T-cell (primary cell): ENCODE measurements around the gene PRKAG2. TPM values are rescaled to one million over a fixed set of nuclear protein-coding genes. Genes with fewer than 3 reads are reported as not detected.

Source experiments
- ATAC-seq, 4 experiments: fragments of 200-7000 bp in 3 of 4; fragments of 150-1000 bp in 1 of 4; cut with Tn5 transposase; replicated peaks in 1 of 4; 1 replicate in 3 of 4; 2 replicates in 1 of 4; pipeline ENCODE4 v1.10.0; 2021; ENCODE audit warnings: moderate library complexity in 3 of 4, mild to moderate bottlenecking in 2 of 4, moderate number of reproducible peaks in 1 of 4
- CTCF ChIA-PET, 2 donors: fragments of 300-600 bp; sonication (Branson Sonifier 250); formaldehyde crosslinking; loops; one replicate each; lab custom pipeline; 2022; ENCODE audit warnings: antibody characterized with exemption in 2 of 2; lab: Charles Lee
- POLR2A ChIA-PET, 2 donors: fragments of 300-600 bp; sonication (Branson Sonifier 250); formaldehyde crosslinking; loops; one replicate each; lab custom pipeline; 2022; ENCODE audit warnings: antibody characterized with exemption in 2 of 2; lab: Charles Lee
- DNase-seq, 35 experiments: peaks; one replicate each; pipeline versions ENCODE4 v3.0.0 to v3.0.0-alpha.2; 2013 to 2023
- H3K27ac ChIP-seq: one replicate; pipeline ENCODE4 v1.5.1; 2013; ENCODE audit warnings: low read length
- H3K27me3 ChIP-seq, 2 experiments: replicated peaks in 1 of 2; 1 replicate in 1 of 2; 2 replicates in 1 of 2; pipeline versions ENCODE4 v1.6.1 to v1.7.0; 2013; ENCODE audit warnings: low read length in 1 of 2, mixed read lengths in 1 of 2; ENCODE audit not compliant: control insufficient read depth in 2 of 2, insufficient read depth in 2 of 2; ENCODE audit errors: extremely low read depth in 1 of 2
- H3K36me3 ChIP-seq, 2 donors: 1 replicate in 1 of 2; 2 replicates in 1 of 2; pipeline versions ENCODE4 v1.6.1 to v1.7.0; 2013; ENCODE audit warnings: low read length in 1 of 2; ENCODE audit not compliant: control insufficient read depth in 2 of 2, insufficient read depth in 1 of 2; ENCODE audit errors: extremely low read depth in 1 of 2
- H3K4me1 ChIP-seq, 2 experiments: 1 replicate in 1 of 2; 2 replicates in 1 of 2; pipeline versions ENCODE4 v1.6.1 to v1.7.0; 2013; ENCODE audit warnings: low read length in 2 of 2, mixed read lengths in 1 of 2; ENCODE audit not compliant: insufficient read depth in 2 of 2, control insufficient read depth in 1 of 2; ENCODE audit errors: extremely low read depth in 1 of 2
- H3K4me3 ChIP-seq, 2 donors: 1 replicate in 1 of 2; 2 replicates in 1 of 2; pipeline versions ENCODE4 v1.5.1 to v1.7.0; 2013; ENCODE audit warnings: mild to moderate bottlenecking in 2 of 2, low read length in 1 of 2, moderate library complexity in 1 of 2; ENCODE audit not compliant: control insufficient read depth in 1 of 2; ENCODE audit errors: extremely low read depth in 1 of 2
- H3K9me3 ChIP-seq: 2 replicates; pipeline ENCODE4 v1.7.0; 2013
- H3K27ac Mint-ChIP-seq, 2 donors: one replicate each; pipeline ENCODE4 v1.8.0; 2020 to 2021; ENCODE audit warnings: mild to moderate bottlenecking in 2 of 2, mixed read lengths in 2 of 2
- H3K27me3 Mint-ChIP-seq, 2 donors: one replicate each; pipeline ENCODE4 v1.8.0; 2021 to 2022; ENCODE audit warnings: mixed read lengths in 2 of 2
- H3K36me3 Mint-ChIP-seq: one replicate; pipeline ENCODE4 v1.8.0; 2021; ENCODE audit warnings: mixed read lengths
- H3K4me1 Mint-ChIP-seq, 3 donors: one replicate each; pipeline ENCODE4 v1.8.0; 2020 to 2022; ENCODE audit warnings: mixed read lengths in 3 of 3, mild to moderate bottlenecking in 1 of 3
- H3K4me3 Mint-ChIP-seq, 3 donors: one replicate each; pipeline ENCODE4 v1.8.0; 2020 to 2022; ENCODE audit warnings: mild to moderate bottlenecking in 3 of 3, mixed read lengths in 3 of 3, moderate library complexity in 3 of 3
- H3K9me3 Mint-ChIP-seq, 3 donors: one replicate each; pipeline ENCODE4 v1.8.0; 2020 to 2022; ENCODE audit warnings: mixed read lengths in 3 of 3
- WGBS: methylation state at CpG from one replicate; pipeline ENCODE4 v1.1.5; 2013; ENCODE audit warnings: missing lambda C conversion rate; ENCODE audit not compliant: insufficient coverage; 5-methylcytosine and 5-hydroxymethylcytosine counted together
- total RNA-seq, 35 experiments: library from RNA in 6 of 35; stranded (reverse) in 6 of 35; fragments of 120-200 nt in 1 of 35; gene quantifications; one replicate each; pipeline versions ENCODE4 v1.2.1 to v1.2.4 and lab custom pipeline; 2013 to 2026

PRKAG2 gene
- total RNA-seq (10 to 100 TPM; 43.0 to 59.9 (median 49.3) TPM), total RNA-seq (lab: John Stamatoyannopoulos, UW) (20.5 to 62.4 (median 35.7) reads per million in 29 experiments)
- 31.6 TPM for total RNA-seq (2013)

- Mint-ChIP-seq H3K36me3 (no peaks in the 10 kb centered on the region), H3K27me3 (no peaks in the 10 kb centered on the region), H3K9me3 (no peaks in the 10 kb centered on the region), H3K4me3 (peak within 1 kb of the TSS; percentile 96 to 98 (median 98)), H3K4me1 (peaks cover 20 to 28% (median 21%) of the 10 kb centered on the region in 3 donors), H3K27ac (peak within 1 kb of the TSS; percentile 90 to 91)
- ChIA-PET CTCF (interaction anchor here in 1 of 2 donors (0.5 kb wide), 1 partner anchor 151 kb away, joined by 4 read pairs; no protein-coding TSS in a partner anchor), POLR2A (interaction anchor here (0.6 to 1.4 kb wide), 4 partner anchors 38 to 1472 kb away, joined by 4 to 7 read pairs (median 6); a partner anchor contains a TSS)
- H3K4me3 ChIP-seq: peak within 1 kb of the TSS; percentile 70 to 92
- no peaks in the 10 kb centered on the region for H3K9me3 ChIP-seq
- ATAC-seq (peak; percentile 63 to 66 (median 64)), DNase-seq (peak; percentile 55 to 83 (median 69))
- peaks cover 3 to 37% of the 10 kb centered on the region in 2 experiments for H3K4me1 ChIP-seq
- no peaks in the 10 kb centered on the region for H3K27me3 ChIP-seq
- H3K36me3 ChIP-seq: no peaks in the 10 kb centered on the region
- under 1% methylated on average over 90 of the region's 95 CpGs for WGBS
- H3K27ac ChIP-seq: peak within 1 kb of the TSS; percentile 40
These were observed at the start of gene PRKAG2 for GRCh38 chr7:151876899-151877777. Gene PRKAG2, minus strand, starts transcription at chr7:151877115. Its CDS starts 495 bp downstream, at chr7:151876620.

GRCh38 chr7:151926336-151926712, 49.4 kb upstream of the PRKAG2 start:
- peaks cover 0 to 24% of the 10 kb centered on the region in 2 experiments for H3K27me3 ChIP-seq
- H3K27ac Mint-ChIP-seq: no peak overlapping the region
- no peaks in the 10 kb centered on the region for H3K4me1 ChIP-seq
- ATAC-seq (no peak), DNase-seq (no peak)
- H3K4me3 Mint-ChIP-seq: no peak overlapping the region
- H3K9me3 Mint-ChIP-seq: no peaks in the 10 kb centered on the region
- 100% methylated on average over 3 of the region's 5 CpGs for WGBS
- no peaks in the 10 kb centered on the region for H3K9me3 ChIP-seq
- ChIA-PET CTCF (no interaction called here), POLR2A (no interaction called here)
- H3K36me3 Mint-ChIP-seq: no peaks in the 10 kb centered on the region
- no peak overlapping the region for H3K27ac ChIP-seq
- peaks cover 6 to 12% of the 10 kb centered on the region in 2 donors for H3K27me3 Mint-ChIP-seq
- no peak overlapping the region for H3K4me3 ChIP-seq
- H3K4me1 Mint-ChIP-seq: peaks cover 7 to 8% (median 8%) of the 10 kb centered on the region in 3 donors
- H3K36me3 ChIP-seq: no peaks in the 10 kb centered on the region

- no peaks in the 10 kb centered on the region for H3K36me3 ChIP-seq
- H3K4me3 ChIP-seq: no peak overlapping the region
- H3K9me3 Mint-ChIP-seq: no peaks in the 10 kb centered on the region
- POLR2A ChIA-PET: no interaction called here
- H3K4me1 Mint-ChIP-seq: peaks cover 7 to 8% (median 8%) of the 10 kb centered on the region in 3 donors
- no peak overlapping the region for H3K27ac ChIP-seq
- no peaks in the 10 kb centered on the region for H3K9me3 ChIP-seq
- no peak overlapping the region for H3K4me3 Mint-ChIP-seq
- WGBS: 56% methylated on average over 10 of the region's 22 CpGs
- CTCF ChIA-PET: no interaction called here
- no peaks in the 10 kb centered on the region for H3K4me1 ChIP-seq
- no peaks in the 10 kb centered on the region for H3K36me3 Mint-ChIP-seq
- DNase-seq (peak in 1 of 35 experiments; percentile 15), ATAC-seq (peak in 1 of 4 experiments; percentile 19)
- no peak overlapping the region for H3K27ac Mint-ChIP-seq
- peaks cover 11 to 14% of the 10 kb centered on the region in 2 donors for H3K27me3 Mint-ChIP-seq
- H3K27me3 ChIP-seq: peaks cover 0 to 23% of the 10 kb centered on the region in 2 experiments
These were observed 48.8 kb upstream of the PRKAG2 start for GRCh38 chr7:151925446-151926335.

- H3K4me1 ChIP-seq: no peaks in the 10 kb centered on the region
- H3K4me3 ChIP-seq: no peak overlapping the region
- H3K4me3 Mint-ChIP-seq: no peak overlapping the region
- WGBS: 78% methylated on average over 3 of the region's 8 CpGs
- no peaks in the 10 kb centered on the region for H3K9me3 ChIP-seq
- H3K27ac ChIP-seq: no peak overlapping the region
- H3K27me3 Mint-ChIP-seq: peaks cover 17% of the 10 kb centered on the region in 2 donors
- ChIA-PET CTCF (no interaction called here), POLR2A (no interaction called here)
- H3K27ac Mint-ChIP-seq: no peak overlapping the region
- no peak for DNase-seq
- H3K27me3 ChIP-seq: peaks cover 0 to 28% of the 10 kb centered on the region in 2 experiments
- H3K36me3 Mint-ChIP-seq: no peaks in the 10 kb centered on the region
- peaks cover 7 to 8% (median 8%) of the 10 kb centered on the region in 3 donors for H3K4me1 Mint-ChIP-seq
- no peaks in the 10 kb centered on the region for H3K36me3 ChIP-seq
- ATAC-seq: no peak
- H3K9me3 Mint-ChIP-seq: no peaks in the 10 kb centered on the region
These were observed 47.6 kb upstream of the PRKAG2 start for GRCh38 chr7:151924508-151924907.

- Histone ChIP-seq H3K27ac (no peak overlapping the region), H3K27me3 (peaks cover 0 to 32% of the 10 kb centered on the region in 2 experiments), H3K36me3 (no peaks in the 10 kb centered on the region), H3K4me3 (no peak overlapping the region), H3K4me1 (no peaks in the 10 kb centered on the region), H3K9me3 (no peaks in the 10 kb centered on the region)
- DNase-seq (no peak), ATAC-seq (no peak)
- ChIA-PET POLR2A (no interaction called here), CTCF (interaction anchor here in 1 of 2 donors (0.6 kb wide), 2 partner anchors 198 to 230 kb away, joined by 3 to 4 read pairs; no protein-coding TSS in a partner anchor)
- WGBS: 68% methylated on average over 4 of the region's 9 CpGs
- H3K4me3 Mint-ChIP-seq: no peak overlapping the region
- no peak overlapping the region for H3K27ac Mint-ChIP-seq
- peaks cover 7 to 8% (median 8%) of the 10 kb centered on the region in 3 donors for H3K4me1 Mint-ChIP-seq
- peaks cover 17% of the 10 kb centered on the region in 2 donors for H3K27me3 Mint-ChIP-seq
- no peaks in the 10 kb centered on the region for H3K9me3 Mint-ChIP-seq
- no peaks in the 10 kb centered on the region for H3K36me3 Mint-ChIP-seq
These were observed 47.1 kb upstream of the PRKAG2 start for GRCh38 chr7:151924001-151924400.
